Caco-2 (cell line): ENCODE results near the gene IRAK1. TPM values are rescaled to one million over a fixed set of nuclear protein-coding genes. Genes with fewer than 3 reads are reported as not detected.

Source experiments
- BruUV-seq: library from RNA; stranded (reverse); fragments of 400-500 nt; replicated peaks from 2 replicates; lab custom pipeline; 2021; lab: Mats Ljungman, UMichigan
- CTCF ChIA-PET: fragments of 300-600 bp; sonication (Branson Sonifier 250); formaldehyde crosslinking; loops from one replicate; lab custom pipeline; 2022; ENCODE audit warnings: antibody characterized with exemption; lab: Charles Lee
- POLR2A ChIA-PET: fragments of 300-600 bp; sonication (Branson Sonifier 250); formaldehyde crosslinking; loops from one replicate; lab custom pipeline; 2022; ENCODE audit warnings: antibody characterized with exemption; lab: Charles Lee
- DNase-seq, 2 experiments: peaks; one replicate each; pipeline versions ENCODE4 v3.0.0 to v3.0.0-alpha.2; 2020 to 2022
- H3K27me3 ChIP-seq: replicated peaks from 2 replicates; pipeline ENCODE4 v1.6.0; 2011; ENCODE audit warnings: low read length; ENCODE audit not compliant: control insufficient read depth, insufficient read depth
- H3K36me3 ChIP-seq: 2 replicates; pipeline ENCODE4 v1.5.1; 2011; ENCODE audit warnings: low read length; ENCODE audit not compliant: control insufficient read depth, insufficient read depth
- H3K4me1 ChIP-seq: fragments of 250-450 bp; sonication (Bioruptor Pico); 2 replicates; pipeline ENCODE4 v1.5.1; 2020; ENCODE audit warnings: mild to moderate bottlenecking
- H3K4me3 ChIP-seq: 2 replicates; pipeline ENCODE4 v1.5.1; 2011; ENCODE audit warnings: low read depth, mild to moderate bottlenecking, control low read depth, low read length
- H3K9me3 ChIP-seq: fragments of 250-450 bp; sonication (Bioruptor Pico); 2 replicates; pipeline ENCODE4 v1.5.1; 2020; ENCODE audit warnings: mild to moderate bottlenecking, moderate library complexity
- H3K27ac Mint-ChIP-seq: one replicate; pipeline ENCODE4 v1.8.0; 2022; ENCODE audit warnings: mixed read lengths; ENCODE audit not compliant: unreplicated experiment
- H3K27me3 Mint-ChIP-seq: one replicate; pipeline ENCODE4 v1.8.0; 2022; ENCODE audit warnings: mixed read lengths; ENCODE audit not compliant: insufficient read depth, unreplicated experiment
- H3K36me3 Mint-ChIP-seq: one replicate; pipeline ENCODE4 v1.8.0; 2022; ENCODE audit warnings: mild to moderate bottlenecking, mixed read lengths; ENCODE audit not compliant: insufficient read depth, unreplicated experiment
- H3K4me1 Mint-ChIP-seq: one replicate; pipeline ENCODE4 v1.8.0; 2022; ENCODE audit warnings: low read depth, mixed read lengths; ENCODE audit not compliant: unreplicated experiment
- H3K4me3 Mint-ChIP-seq: one replicate; pipeline ENCODE4 v1.8.0; 2022; ENCODE audit warnings: mild to moderate bottlenecking, moderate library complexity, mixed read lengths; ENCODE audit not compliant: unreplicated experiment
- H3K9me3 Mint-ChIP-seq: one replicate; pipeline ENCODE4 v1.8.0; 2022; ENCODE audit warnings: mixed read lengths; ENCODE audit not compliant: unreplicated experiment
- CTCF ChIP-seq, 2 experiments: fragments of 200-600 bp in 1 of 2; IDR thresholded peaks; 1 replicate in 1 of 2; 2 replicates in 1 of 2; pipeline versions ENCODE4 v1.5.1 to v1.8.0; 2011 to 2022; ENCODE audit warnings: antibody characterized with exemption in 1 of 2, control low read depth in 1 of 2, inconsistent platforms in 1 of 2, low read depth in 1 of 2, low read length in 1 of 2, mild to moderate bottlenecking in 1 of 2, moderate library complexity in 1 of 2; ENCODE audit not compliant: insufficient read depth in 1 of 2, severe bottlenecking in 1 of 2, unreplicated experiment in 1 of 2
- intact Hi-C: fragments of 100-400 bp; cut with micrococcal nuclease; formaldehyde crosslinking; loops from one replicate; pipeline ENCODE4 v1.10.0; 2022; ENCODE audit not compliant: unreplicated experiment
- total RNA-seq: library from RNA; stranded (reverse); gene quantifications from 2 replicates; pipeline ENCODE4 v1.2.3, GENCODE V29; 2022

The IRAK1 gene
- total RNA-seq, 1 experiment from 2014 or later = 119 TPM

DNA sequence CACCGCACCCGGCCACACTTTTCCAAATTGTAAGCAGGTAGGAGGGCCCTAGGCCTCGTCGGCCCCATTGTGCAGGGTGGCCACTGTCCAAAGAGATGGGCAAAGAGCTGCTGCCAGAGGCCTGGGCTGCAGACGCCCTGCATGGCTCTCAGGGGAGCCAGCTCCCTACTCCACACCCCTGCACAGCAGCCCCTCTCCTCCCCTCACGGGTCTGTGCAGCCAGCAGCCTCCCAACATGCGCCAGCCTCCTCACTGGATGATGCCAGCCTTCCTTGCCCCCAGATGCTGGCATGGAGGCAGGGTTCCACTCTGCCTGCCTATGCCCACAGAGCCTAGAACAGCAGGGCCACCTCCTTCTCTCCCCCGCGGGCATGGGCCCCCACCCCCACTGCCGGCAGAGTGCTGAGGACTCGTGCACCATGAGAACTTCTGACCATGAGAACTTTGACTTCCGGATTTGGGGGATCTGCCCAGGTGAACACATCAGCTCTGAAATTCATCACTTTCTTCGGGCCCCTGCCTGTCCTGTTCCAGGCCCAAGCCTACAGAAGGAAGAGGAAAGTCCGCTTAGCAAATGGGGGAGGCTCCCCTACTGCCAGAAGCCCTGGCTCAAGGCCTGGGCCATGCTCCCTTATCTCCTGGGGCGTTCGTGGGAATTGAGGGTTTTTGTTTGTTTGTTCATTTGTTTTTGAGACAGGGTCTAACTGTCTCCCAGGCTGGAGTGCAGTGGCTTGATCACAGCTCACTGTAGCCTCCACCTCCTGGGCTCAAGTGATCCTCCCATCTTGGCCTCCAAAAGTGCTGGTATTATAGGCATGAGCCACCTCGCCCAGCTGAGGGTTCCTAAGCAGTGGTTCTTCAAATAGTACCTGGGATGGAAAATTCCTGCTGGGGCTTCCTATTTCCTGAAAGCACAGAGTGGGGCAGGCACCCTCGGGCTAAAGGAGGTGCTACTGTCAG is 8.0 kb downstream of the IRAK1 start:
- no peak for TF ChIP-seq CTCF (IDR thresholded peaks at IDR 0.05; ENCODE audit: insufficient read depth in 1 of 2, low read depth in 1 of 2, low read length in 1 of 2, severe bottlenecking in 1 of 2, unreplicated experiment in 1 of 2)
- Histone ChIP-seq H3K4me1 (no peaks in the 10 kb centered on the region), H3K36me3 (no peaks in the 10 kb centered on the region), H3K4me3 (no peak overlapping the region), H3K9me3 (no peaks in the 10 kb centered on the region), H3K27me3 (no peaks in the 10 kb centered on the region)
- DNase-seq = no peak
- ChIA-PET POLR2A (no interaction called here), CTCF (no interaction called here)
- Mint-ChIP-seq H3K9me3 (no peaks in the 10 kb centered on the region), H3K36me3 (peaks cover 42% of the 10 kb centered on the region), H3K4me1 (peaks cover 6% of the 10 kb centered on the region), H3K27ac (no peak overlapping the region), H3K4me3 (no peak overlapping the region), H3K27me3 (no peaks in the 10 kb centered on the region)
- BruUV-seq = no TSS peak
- intact Hi-C loops = no loop called here

- CTCF ChIA-PET = no interaction called here
- intact Hi-C loops = no loop called here
Measured at GRCh38 chrX:154010330-154011087, 9.2 kb downstream of the IRAK1 start.

More at GRCh38 chrX:154010330-154011087, 9.2 kb downstream of the IRAK1 start:
- Mint-ChIP-seq H3K27me3 (no peaks in the 10 kb centered on the region), H3K36me3 (peaks cover 34% of the 10 kb centered on the region), H3K27ac (no peak overlapping the region), H3K4me1 (peaks cover 6% of the 10 kb centered on the region), H3K9me3 (no peaks in the 10 kb centered on the region), H3K4me3 (no peak overlapping the region)
- BruUV-seq = TSS peak; percentile 73
- POLR2A ChIA-PET = no interaction called here
- no peaks in the 10 kb centered on the region for H3K36me3 ChIP-seq
- H3K27me3 ChIP-seq = no peaks in the 10 kb centered on the region
- no peaks in the 10 kb centered on the region for H3K4me1 ChIP-seq
- TF ChIP-seq CTCF (IDR thresholded peaks at IDR 0.05; ENCODE audit: insufficient read depth in 1 of 2, low read depth in 1 of 2, low read length in 1 of 2, severe bottlenecking in 1 of 2, unreplicated experiment in 1 of 2) = no peak
- H3K9me3 ChIP-seq = no peaks in the 10 kb centered on the region
- DNase-seq = no peak
- no peak overlapping the region for H3K4me3 ChIP-seq
